ENCODE results near the gene HBA2.
A peak's percentile ranks its signal among the peaks of the same experiment; 100 is the strongest.
"Not testable (repeated sequence)": the region's sequence is repeated elsewhere in the genome, so short reads cannot be mapped to it uniquely, and the experiment has no call there.

Gene HBA2

DNA sequence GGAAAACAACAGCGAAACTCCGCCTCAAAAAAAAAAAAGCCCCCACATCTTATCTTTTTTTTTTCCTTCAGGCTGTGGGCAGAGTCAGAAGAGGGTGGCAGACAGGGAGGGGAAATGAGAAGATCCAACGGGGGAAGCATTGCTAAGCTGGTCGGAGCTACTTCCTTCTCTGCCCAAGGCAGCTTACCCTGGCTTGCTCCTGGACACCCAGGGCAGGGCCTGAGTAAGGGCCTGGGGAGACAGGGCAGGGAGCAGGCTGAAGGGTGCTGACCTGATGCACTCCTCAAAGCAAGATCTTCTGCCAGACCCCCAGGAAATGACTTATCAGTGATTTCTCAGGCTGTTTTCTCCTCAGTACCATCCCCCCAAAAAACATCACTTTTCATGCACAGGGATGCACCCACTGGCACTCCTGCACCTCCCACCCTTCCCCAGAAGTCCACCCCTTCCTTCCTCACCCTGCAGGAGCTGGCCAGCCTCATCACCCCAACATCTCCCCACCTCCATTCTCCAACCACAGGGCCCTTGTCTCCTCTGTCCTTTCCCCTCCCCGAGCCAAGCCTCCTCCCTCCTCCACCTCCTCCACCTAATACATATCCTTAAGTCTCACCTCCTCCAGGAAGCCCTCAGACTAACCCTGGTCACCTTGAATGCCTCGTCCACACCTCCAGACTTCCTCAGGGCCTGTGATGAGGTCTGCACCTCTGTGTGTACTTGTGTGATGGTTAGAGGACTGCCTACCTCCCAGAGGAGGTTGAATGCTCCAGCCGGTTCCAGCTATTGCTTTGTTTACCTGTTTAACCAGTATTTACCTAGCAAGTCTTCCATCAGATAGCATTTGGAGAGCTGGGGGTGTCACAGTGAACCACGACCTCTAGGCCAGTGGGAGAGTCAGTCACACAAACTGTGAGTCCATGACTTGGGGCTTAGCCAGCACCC, 2.6 kb downstream of the HBA2 start:
- DNase-seq (ENCODE audit: low spot score), result no peak

DNA sequence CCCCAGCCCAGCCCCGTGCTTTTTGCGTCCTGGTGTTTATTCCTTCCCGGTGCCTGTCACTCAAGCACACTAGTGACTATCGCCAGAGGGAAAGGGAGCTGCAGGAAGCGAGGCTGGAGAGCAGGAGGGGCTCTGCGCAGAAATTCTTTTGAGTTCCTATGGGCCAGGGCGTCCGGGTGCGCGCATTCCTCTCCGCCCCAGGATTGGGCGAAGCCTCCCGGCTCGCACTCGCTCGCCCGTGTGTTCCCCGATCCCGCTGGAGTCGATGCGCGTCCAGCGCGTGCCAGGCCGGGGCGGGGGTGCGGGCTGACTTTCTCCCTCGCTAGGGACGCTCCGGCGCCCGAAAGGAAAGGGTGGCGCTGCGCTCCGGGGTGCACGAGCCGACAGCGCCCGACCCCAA, 3.3 kb downstream of the HBA2 start:
- not testable (repeated sequence) for DNase-seq (ENCODE audit: low spot score)

DNA sequence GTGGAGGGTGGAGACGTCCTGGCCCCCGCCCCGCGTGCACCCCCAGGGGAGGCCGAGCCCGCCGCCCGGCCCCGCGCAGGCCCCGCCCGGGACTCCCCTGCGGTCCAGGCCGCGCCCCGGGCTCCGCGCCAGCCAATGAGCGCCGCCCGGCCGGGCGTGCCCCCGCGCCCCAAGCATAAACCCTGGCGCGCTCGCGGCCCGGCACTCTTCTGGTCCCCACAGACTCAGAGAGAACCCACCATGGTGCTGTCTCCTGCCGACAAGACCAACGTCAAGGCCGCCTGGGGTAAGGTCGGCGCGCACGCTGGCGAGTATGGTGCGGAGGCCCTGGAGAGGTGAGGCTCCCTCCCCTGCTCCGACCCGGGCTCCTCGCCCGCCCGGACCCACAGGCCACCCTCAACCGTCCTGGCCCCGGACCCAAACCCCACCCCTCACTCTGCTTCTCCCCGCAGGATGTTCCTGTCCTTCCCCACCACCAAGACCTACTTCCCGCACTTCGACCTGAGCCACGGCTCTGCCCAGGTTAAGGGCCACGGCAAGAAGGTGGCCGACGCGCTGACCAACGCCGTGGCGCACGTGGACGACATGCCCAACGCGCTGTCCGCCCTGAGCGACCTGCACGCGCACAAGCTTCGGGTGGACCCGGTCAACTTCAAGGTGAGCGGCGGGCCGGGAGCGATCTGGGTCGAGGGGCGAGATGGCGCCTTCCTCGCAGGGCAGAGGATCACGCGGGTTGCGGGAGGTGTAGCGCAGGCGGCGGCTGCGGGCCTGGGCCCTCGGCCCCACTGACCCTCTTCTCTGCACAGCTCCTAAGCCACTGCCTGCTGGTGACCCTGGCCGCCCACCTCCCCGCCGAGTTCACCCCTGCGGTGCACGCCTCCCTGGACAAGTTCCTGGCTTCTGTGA, 4.1 kb downstream of the HBA2 start, which contains the start of gene HBA1:
Gene HBA1, plus strand, starts transcription at position 204 of the 906 bp plus-strand sequence. Its CDS starts 37 bp downstream, at position 241.
- DNase-seq (ENCODE audit: low spot score), result not testable (repeated sequence)

DNA sequence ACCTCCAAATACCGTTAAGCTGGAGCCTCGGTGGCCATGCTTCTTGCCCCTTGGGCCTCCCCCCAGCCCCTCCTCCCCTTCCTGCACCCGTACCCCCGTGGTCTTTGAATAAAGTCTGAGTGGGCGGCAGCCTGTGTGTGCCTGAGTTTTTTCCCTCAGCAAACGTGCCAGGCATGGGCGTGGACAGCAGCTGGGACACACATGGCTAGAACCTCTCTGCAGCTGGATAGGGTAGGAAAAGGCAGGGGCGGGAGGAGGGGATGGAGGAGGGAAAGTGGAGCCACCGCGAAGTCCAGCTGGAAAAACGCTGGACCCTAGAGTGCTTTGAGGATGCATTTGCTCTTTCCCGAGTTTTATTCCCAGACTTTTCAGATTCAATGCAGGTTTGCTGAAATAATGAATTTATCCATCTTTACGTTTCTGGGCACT, 4.7 kb downstream of the HBA2 start:
- peak; percentile 87 for DNase-seq (ENCODE audit: low spot score)

DNA sequence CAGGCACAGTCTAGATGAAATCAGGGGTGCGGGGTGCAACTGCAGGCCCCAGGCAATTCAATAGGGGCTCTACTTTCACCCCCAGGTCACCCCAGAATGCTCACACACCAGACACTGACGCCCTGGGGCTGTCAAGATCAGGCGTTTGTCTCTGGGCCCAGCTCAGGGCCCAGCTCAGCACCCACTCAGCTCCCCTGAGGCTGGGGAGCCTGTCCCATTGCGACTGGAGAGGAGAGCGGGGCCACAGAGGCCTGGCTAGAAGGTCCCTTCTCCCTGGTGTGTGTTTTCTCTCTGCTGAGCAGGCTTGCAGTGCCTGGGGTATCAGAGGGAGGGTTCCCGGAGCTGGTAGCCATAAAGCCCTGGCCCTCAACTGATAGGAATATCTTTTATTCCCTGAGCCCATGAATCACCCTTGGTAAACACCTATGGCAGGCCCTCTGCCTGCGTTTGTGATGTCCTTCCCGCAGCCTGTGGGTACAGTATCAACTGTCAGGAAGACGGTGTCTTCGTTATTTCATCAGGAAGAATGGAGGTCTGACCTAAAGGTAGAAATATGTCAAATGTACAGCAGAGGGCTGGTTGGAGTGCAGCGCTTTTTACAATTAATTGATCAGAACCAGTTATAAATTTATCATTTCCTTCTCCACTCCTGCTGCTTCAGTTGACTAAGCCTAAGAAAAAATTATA, 5.4 kb downstream of the HBA2 start:
- DNase-seq (ENCODE audit: low spot score), result no peak

DNA sequence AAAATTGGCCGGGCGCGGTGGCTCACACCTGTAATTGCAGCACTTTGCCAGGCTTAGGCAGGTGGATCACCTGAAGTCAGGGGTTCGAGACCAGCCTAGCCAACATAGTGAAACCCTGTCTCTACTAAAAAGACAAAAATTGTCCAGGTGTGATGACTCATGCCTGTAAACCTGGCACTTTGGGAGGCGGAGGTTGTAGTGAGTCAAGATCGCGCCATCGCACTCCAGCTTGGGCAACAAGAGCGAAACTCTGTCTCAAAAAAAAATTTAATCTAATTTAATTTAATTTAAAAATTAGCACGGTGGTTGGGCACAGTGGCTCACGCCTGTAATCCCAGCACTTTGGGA, 6.0 kb downstream of the HBA2 start:
- no peak for DNase-seq (ENCODE audit: low spot score)

DNA sequence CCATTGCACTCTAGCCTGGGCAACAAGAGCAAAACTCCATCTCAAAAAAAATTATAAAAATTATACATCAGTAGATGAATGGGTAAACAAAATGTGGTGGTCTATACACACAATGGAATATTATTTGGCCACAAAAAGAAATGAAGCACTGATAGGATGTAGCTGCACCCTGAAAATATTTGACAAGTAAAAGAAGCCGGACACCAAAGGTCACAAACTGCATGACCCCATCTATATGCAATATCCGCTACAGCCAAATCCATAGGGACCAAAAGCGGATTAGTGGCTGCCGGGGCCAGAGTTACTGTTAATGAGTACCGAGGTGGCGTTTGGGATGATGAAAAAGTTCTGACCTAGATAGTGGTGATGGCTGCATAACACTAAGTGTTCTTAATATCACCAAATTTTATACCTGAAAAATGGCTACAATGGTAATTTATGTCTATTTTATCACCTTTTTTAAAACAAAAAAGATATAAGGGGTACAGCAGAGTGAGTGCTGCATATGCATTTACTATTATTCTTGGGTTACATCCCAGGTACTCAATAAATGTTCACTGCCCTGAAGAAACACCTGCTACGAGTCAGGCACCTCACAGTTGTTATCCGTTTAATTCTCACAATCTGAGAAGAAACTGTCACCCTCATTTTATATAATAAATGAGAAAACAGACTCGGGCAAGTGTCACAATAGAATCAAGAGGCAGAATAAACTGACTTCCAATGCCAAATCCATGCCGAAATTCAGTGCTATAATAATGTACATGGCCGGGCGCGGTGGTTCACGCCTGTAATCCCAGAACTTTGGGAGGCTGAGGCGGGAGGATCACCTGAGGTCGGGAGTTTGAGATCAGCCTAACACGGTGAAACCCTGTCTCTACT, 6.8 kb downstream of the HBA2 start:
- DNase-seq (ENCODE audit: low spot score), result no peak

DNA sequence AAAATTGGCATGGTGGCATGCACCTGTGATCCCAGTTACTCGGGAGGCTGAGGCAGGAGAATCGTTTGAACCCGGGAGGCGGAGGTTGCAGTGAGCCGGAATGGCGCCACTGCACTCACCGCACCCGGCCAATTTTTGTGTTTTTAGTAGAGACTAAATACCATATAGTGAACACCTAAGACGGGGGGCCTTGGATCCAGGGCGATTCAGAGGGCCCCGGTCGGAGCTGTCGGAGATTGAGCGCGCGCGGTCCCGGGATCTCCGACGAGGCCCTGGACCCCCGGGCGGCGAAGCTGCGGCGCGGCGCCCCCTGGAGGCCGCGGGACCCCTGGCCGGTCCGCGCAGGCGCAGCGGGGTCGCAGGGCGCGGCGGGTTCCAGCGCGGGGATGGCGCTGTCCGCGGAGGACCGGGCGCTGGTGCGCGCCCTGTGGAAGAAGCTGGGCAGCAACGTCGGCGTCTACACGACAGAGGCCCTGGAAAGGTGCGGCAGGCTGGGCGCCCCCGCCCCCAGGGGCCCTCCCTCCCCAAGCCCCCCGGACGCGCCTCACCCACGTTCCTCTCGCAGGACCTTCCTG, 7.5 kb downstream of the HBA2 start, which contains the start of gene HBQ1:
Gene HBQ1, plus strand, starts transcription at position 359 of the 575 bp plus-strand sequence. Its CDS starts 28 bp downstream, at position 387.
- DNase-seq (ENCODE audit: low spot score), result no peak

DNA sequence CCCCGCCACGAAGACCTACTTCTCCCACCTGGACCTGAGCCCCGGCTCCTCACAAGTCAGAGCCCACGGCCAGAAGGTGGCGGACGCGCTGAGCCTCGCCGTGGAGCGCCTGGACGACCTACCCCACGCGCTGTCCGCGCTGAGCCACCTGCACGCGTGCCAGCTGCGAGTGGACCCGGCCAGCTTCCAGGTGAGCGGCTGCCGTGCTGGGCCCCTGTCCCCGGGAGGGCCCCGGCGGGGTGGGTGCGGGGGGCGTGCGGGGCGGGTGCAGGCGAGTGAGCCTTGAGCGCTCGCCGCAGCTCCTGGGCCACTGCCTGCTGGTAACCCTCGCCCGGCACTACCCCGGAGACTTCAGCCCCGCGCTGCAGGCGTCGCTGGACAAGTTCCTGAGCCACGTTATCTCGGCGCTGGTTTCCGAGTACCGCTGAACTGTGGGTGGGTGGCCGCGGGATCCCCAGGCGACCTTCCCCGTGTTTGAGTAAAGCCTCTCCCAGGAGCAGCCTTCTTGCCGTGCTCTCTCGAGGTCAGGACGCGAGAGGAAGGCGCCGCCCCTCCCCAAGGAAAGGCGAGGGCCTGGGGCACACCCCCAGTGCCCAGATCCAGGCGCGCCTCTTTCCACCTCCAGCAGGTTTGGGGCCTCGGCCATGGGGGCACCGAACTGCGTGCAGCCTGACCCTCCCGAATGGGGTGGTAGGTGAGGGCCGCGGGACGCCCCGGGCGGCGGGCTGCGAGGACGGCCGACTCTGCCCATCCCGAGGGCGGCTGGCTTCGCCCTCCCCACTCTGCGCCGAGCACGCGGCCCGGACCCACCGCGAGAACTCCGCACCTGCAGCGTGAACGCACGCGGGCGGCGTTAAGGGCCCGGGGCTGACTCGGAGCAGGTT, 8.2 kb downstream of the HBA2 start:
- DNase-seq (ENCODE audit: low spot score), result peak; percentile 58

DNA sequence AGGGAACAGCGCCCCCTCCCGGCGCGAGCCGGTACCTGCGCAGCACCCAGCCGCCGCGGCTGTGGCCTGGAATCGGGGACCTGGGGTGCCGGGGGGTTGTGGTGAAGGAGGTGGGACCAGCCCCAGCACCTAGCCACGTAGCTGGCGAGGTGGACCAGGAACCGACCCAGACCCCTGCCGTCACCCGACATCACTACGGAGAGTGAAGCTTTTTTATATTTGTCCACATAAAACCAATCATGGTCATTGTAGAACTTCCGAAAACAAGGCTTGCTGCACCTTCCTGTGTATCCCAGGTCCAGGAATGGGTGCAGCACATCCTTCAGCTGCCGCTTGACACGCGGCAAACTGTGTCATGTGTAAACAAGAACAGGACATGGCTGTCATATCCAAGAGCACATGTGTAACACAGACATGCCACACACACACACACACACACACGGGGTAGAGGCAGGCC, 8.9 kb downstream of the HBA2 start:
- DNase-seq (ENCODE audit: low spot score), result no peak

DNA sequence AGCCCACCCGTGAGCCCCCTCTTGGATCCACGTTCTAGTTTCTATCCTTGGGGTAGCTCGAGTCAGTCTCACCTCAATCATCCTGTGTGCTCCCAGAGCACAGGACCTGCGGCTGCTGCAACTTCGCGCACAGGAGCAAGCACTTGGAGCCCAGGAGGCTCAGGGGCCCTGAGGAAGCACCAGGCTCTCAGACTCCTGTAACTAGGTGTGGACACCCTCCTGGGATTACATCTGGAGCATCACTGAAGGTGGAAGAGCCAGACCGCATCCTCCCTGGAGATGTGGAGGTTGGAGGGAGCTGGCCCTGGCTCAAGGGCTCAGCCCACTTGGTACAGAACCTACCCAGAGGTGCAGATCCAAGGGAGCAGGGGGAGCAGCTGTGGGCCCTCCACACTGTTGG, 10.3 kb downstream of the HBA2 start:
- DNase-seq (ENCODE audit: low spot score), result no peak

DNA sequence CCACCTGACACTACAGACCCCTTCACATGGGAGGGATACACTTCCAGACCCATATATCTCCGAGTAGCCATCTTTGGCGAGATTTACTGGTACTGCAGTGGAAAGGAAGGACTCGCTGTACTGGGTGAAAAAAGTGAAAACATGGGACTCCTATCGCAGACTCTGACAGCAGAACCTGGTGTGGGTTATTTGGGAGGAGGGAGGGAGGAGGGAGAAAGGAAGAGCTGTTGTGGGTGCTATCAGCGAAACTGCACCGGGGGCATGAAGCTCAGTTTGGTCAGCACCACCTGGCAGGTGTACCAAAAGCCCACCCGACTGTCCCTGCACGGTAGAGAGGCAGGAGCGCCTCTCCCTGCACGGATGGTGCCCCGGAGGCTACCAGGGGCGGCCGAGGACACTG, 12.5 kb downstream of the HBA2 start:
- DNase-seq (ENCODE audit: low spot score), result no peak

DNA sequence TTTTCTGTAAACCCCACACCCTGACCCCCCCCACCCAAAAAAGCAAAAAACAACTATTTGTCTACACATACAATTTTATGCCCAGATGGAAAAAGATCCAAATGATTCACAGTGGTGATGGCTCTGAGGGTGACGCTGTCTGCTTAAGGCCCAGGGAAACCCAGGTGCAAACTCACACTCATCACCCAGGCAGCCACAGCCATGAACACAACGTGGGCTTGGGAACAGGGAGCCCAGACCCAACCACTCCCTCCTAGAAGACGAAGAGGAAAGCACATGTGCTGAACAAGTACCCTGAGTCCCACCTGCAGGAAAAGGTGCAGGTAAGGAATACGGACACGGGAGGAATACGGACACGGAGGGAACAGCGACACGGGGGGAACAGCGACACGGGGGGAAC, 13.0 kb downstream of the HBA2 start:
- no peak for DNase-seq (ENCODE audit: low spot score)

DNA sequence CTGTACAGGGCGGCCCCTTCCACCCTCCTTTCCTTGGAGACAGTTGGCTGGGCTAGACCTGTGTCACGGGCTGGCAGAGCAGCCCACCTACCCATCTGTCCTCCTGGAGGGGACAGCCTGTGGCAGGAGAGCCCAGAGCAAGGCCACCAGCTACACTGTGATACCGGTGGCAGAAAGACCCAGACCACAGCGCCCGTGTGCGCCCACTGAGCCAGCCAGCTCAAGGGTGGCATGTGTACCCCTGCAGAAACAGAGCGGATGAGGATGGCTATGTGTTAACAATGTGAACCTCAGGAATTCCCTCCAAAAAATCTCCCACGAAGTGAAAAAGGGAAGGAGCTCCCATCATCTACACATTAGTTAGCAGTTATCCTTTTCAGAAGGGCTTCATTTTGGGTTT, 14.7 kb downstream of the HBA2 start:
- DNase-seq (ENCODE audit: low spot score), result no peak

DNA sequence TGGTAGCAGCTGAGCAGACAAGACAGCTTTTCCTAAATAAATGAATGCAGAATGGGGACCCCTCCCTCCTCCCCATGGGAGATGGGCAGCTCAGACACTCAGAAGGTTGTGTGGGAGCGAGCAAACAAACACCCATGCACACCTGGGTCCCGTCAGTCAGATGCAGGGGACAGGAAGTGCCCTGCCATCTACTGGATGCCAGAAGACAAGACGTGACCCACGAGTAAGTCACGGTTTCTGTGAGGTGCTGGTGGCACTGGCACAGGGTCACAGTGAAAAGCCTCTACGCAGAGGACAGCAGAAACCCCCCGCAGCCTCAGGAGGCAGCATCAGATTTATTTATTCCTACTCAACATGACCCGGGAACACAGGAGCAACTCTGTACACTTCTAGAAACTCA, 16.0 kb downstream of the HBA2 start:
- DNase-seq (ENCODE audit: low spot score), result no peak

DNA sequence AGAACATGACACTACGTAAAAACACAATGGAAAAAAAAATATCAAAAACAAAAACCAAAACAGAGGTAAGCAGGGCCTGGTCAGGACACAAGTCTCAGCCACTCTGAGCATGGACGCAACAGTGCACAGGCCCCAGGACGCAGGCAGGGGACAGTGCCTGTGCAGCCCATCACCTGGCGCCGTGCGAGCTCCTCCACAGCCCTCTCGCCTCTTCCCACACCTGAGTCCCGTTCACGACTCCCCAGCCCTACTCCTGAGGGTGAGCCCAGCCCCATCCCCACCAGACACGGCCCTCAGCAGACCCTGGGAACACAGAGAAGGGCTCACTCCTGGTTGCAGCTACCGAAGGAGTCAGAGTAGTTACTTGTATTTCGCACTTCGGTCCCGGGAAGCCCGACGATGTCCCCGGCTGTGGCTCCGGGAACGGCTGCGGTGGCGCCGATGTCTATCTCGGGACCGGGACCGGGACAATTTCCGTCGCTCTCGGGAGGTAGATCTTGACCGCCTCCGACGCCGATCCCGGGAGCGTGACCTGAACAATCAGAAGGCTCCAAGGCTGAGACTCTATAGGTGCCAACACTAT, 17.0 kb downstream of the HBA2 start:
- no peak for DNase-seq (ENCODE audit: low spot score)

DNA sequence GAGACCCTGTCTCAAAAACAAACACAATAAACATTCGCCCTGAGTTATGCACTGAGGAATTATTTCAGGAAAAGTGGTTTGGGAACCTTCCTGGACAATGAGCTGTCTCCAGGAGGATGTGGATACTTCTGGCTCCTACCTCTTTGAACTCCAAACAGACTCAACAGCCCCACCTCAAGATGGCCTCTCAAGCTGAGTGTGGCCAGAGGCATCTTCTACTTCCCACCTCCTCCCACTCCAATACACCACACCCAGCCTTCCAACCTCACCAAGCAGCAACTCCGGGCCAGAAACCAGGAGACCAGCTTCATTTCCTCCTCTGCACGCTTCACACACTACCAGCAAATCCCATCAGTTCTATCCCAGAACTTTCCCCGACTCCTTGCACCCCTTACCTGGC, 19.2 kb downstream of the HBA2 start:
- DNase-seq (ENCODE audit: low spot score), result no peak

DNA sequence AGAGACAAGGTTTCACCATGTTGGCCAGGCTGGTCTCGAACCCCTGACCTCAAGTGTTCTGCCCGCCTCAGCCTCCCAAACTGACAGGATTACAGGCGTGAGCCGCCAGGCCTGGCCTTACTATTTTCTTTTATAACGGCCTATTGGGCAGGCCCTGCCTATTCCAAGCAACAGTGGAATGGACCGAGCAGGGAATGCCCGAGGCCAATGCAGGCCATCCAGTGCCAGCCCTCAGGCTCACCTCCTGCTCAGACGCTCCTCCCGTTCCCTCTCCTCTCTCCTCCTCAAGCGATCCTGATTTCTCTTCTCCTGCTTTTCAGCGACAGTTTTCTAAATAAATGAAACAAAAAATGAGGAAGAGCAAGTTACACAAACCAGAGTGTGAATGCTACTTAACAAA, 20.0 kb downstream of the HBA2 start:
- DNase-seq (ENCODE audit: low spot score), result no peak

DNA sequence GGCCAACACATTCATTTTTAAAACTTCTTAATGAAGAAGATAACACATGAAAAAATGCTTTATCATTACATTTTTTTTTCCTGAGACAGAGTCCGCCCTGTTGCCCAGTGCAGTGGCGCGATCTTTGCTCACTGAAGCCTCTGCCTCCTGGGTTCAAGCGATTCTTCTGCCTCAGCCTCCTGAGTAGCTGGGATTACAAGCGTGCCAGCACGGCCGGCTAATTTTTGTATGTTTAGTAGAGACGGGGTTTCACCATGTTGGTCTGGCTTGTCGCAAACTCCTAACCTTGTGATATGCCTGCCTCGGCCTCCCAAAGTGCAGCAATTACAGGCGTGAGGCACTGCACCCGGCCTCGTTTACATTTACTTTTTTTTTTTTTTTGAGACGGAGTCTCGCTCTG, 20.8 kb downstream of the HBA2 start:
- no peak for DNase-seq (ENCODE audit: low spot score)
